Measurements from ENCODE around the gene LCLAT1. TPM values are rescaled to one million over a fixed set of nuclear protein-coding genes. Genes with fewer than 3 reads are reported as not detected.
"Not testable (repeated sequence)": the region's sequence is repeated elsewhere in the genome, so short reads cannot be mapped to it uniquely, and the experiment has no call there.

The LCLAT1 gene
- total RNA-seq, 1 donor from 2014 or later, result 29.0 TPM

- H3K36me3 Mint-ChIP-seq, result peaks cover 14% of the 10 kb centered on the region
- no peak for DNase-seq (ENCODE audit: extremely low spot score, unreplicated experiment)
- H3K4me1 Mint-ChIP-seq (ENCODE audit: unreplicated experiment), result peaks cover 9% of the 10 kb centered on the region
- no peak overlapping the region for H3K27ac Mint-ChIP-seq
- no peak for TF ChIP-seq CTCF (conservative IDR thresholded peaks at IDR 0.05)
- H3K27me3 Mint-ChIP-seq, result no peaks in the 10 kb centered on the region
- no peak overlapping the region for H3K4me3 Mint-ChIP-seq
- H3K9me3 Mint-ChIP-seq, result peaks cover 2% of the 10 kb centered on the region
Observed at GRCh38 chr2:30605197-30605596, 158.2 kb downstream of the LCLAT1 start.

DNA sequence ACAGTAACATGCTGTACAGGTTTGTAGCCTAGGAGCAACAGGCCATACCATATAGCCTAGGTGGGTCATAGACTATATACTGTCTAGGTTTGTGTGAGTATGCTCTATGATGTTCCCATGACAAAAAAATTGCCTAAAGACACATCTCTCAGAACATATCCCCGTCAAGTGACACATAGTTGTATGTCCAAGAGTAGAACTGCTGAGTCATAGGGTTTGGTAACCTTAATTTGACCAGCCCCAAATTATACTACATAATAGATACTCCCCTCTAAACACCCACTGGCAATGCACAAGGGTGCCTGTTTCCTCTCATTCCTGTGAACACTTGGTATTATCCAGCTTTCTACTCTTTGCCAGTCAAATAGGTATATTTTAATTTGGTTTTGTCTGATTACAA, 161.6 kb downstream of the LCLAT1 start:
- Mint-ChIP-seq H3K9me3 (no peaks in the 10 kb centered on the region), H3K36me3 (peaks cover 6% of the 10 kb centered on the region), H3K27ac (no peak overlapping the region), H3K4me1 (ENCODE audit: unreplicated experiment) (peaks cover 27% of the 10 kb centered on the region), H3K4me3 (no peak overlapping the region), H3K27me3 (no peaks in the 10 kb centered on the region)
- DNase-seq (ENCODE audit: extremely low spot score, unreplicated experiment), result no peak
- no peak for TF ChIP-seq CTCF (conservative IDR thresholded peaks at IDR 0.05)

GRCh38 chr2:30611583-30611982, 164.5 kb downstream of the LCLAT1 start:
- peaks cover 21% of the 10 kb centered on the region for H3K4me1 Mint-ChIP-seq (ENCODE audit: unreplicated experiment)
- H3K4me3 Mint-ChIP-seq, result peak overlapping the region; percentile 32
- H3K27ac Mint-ChIP-seq, result peak overlapping the region; percentile 25
- H3K9me3 Mint-ChIP-seq, result no peaks in the 10 kb centered on the region
- no peaks in the 10 kb centered on the region for H3K27me3 Mint-ChIP-seq
- H3K36me3 Mint-ChIP-seq, result peaks cover 13% of the 10 kb centered on the region
- no peak for TF ChIP-seq CTCF (conservative IDR thresholded peaks at IDR 0.05)
- DNase-seq (ENCODE audit: extremely low spot score, unreplicated experiment), result no peak

DNA sequence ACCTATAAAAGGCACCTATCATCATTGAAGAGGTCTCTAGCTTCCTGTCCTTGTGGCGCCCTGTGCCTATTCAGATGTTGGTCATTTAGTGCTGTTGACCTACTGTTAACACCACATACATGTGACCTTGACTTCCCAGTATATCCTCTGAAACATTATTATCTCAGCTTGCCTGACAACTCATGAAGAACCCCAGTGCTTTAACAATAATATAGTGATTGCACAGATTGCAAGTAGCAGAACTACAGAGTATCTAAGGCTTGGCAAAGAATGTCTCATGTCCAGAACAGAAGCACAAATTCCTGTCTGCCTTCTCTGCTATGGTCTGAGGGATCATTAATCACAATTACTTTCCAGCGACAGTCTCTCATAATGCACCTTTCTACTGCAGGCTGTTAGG, 165.3 kb downstream of the LCLAT1 start:
- no peaks in the 10 kb centered on the region for H3K27me3 Mint-ChIP-seq
- peaks cover 13% of the 10 kb centered on the region for H3K36me3 Mint-ChIP-seq
- H3K4me1 Mint-ChIP-seq (ENCODE audit: unreplicated experiment), result peaks cover 21% of the 10 kb centered on the region
- peak overlapping the region; percentile 25 for H3K27ac Mint-ChIP-seq
- DNase-seq (ENCODE audit: extremely low spot score, unreplicated experiment), result no peak
- H3K9me3 Mint-ChIP-seq, result no peaks in the 10 kb centered on the region
- TF ChIP-seq CTCF (conservative IDR thresholded peaks at IDR 0.05), result no peak
- peak overlapping the region; percentile 10 for H3K4me3 Mint-ChIP-seq

GRCh38 chr2:30613001-30613400, 166.0 kb downstream of the LCLAT1 start:
- Mint-ChIP-seq H3K36me3 (peaks cover 13% of the 10 kb centered on the region), H3K4me1 (ENCODE audit: unreplicated experiment) (peaks cover 21% of the 10 kb centered on the region), H3K4me3 (peak overlapping the region; percentile 50), H3K27me3 (no peaks in the 10 kb centered on the region), H3K9me3 (no peaks in the 10 kb centered on the region), H3K27ac (peak overlapping the region; percentile 25)
- no peak for TF ChIP-seq CTCF (conservative IDR thresholded peaks at IDR 0.05)
- DNase-seq (ENCODE audit: extremely low spot score, unreplicated experiment), result no peak

- not testable (repeated sequence) for DNase-seq (ENCODE audit: extremely low spot score, unreplicated experiment); H3K4me3 Mint-ChIP-seq; H3K9me3 Mint-ChIP-seq; H3K27me3 Mint-ChIP-seq
- Mint-ChIP-seq H3K4me1 (ENCODE audit: unreplicated experiment) (peaks cover 21% of the 10 kb centered on the region), H3K27ac (peak overlapping the region; percentile 35), H3K36me3 (peaks cover 13% of the 10 kb centered on the region)
Observed at GRCh38 chr2:30614227-30614626, 167.2 kb downstream of the LCLAT1 start.

Measured in type B pancreatic cell (in vitro differentiated cells).